MCF 10A (cell line): Measurements from ENCODE around the gene ST6GALNAC5. TPM values are rescaled to one million over a fixed set of nuclear protein-coding genes. Genes with fewer than 3 reads are reported as not detected.

Source experiments
- BruUV-seq: library from RNA; stranded (reverse); fragments of 400-500 nt; replicated peaks from 2 replicates; lab custom pipeline; 2021; lab: Mats Ljungman, UMichigan
- CTCF ChIA-PET: fragments of 300-600 bp; sonication (Branson Sonifier 250); formaldehyde crosslinking; extraction: SDS; loops from one replicate; lab custom pipeline; 2021; ENCODE audit warnings: antibody characterized with exemption, inconsistent platforms; lab: Yijun Ruan, JAX
- POLR2A ChIA-PET: fragments of 300-600, 350-650 bp; sonication (Branson Sonifier 250); formaldehyde crosslinking; extraction: SDS; loops from one replicate; lab custom pipeline; 2020; ENCODE audit warnings: antibody characterized with exemption, inconsistent platforms; lab: Yijun Ruan, JAX
- DNase-seq: peaks from one replicate; pipeline ENCODE4 v3.0.0-alpha.2; 2018; ENCODE audit not compliant: unreplicated experiment
- H3K27ac Mint-ChIP-seq: one replicate; pipeline ENCODE4 v1.8.0; 2022; ENCODE audit warnings: mild to moderate bottlenecking, low read depth, mixed read lengths; ENCODE audit not compliant: unreplicated experiment
- H3K27me3 Mint-ChIP-seq: one replicate; pipeline ENCODE4 v1.8.0; 2022; ENCODE audit warnings: mixed read lengths; ENCODE audit not compliant: insufficient read depth, unreplicated experiment
- H3K36me3 Mint-ChIP-seq: one replicate; pipeline ENCODE4 v1.8.0; 2022; ENCODE audit warnings: mild to moderate bottlenecking, moderate library complexity, mixed read lengths; ENCODE audit not compliant: insufficient read depth, unreplicated experiment
- H3K4me1 Mint-ChIP-seq: one replicate; pipeline ENCODE4 v1.8.0; 2022; ENCODE audit warnings: mixed read lengths; ENCODE audit not compliant: insufficient read depth, unreplicated experiment
- H3K4me3 Mint-ChIP-seq: one replicate; pipeline ENCODE4 v1.8.0; 2022; ENCODE audit warnings: mild to moderate bottlenecking, moderate library complexity, mixed read lengths; ENCODE audit not compliant: unreplicated experiment
- H3K9me3 Mint-ChIP-seq: one replicate; pipeline ENCODE4 v1.8.0; 2022; ENCODE audit warnings: mixed read lengths; ENCODE audit not compliant: unreplicated experiment
- CTCF ChIP-seq: fragments of 200-600 bp; IDR thresholded peaks from one replicate; pipeline ENCODE4 v1.8.0; 2022; ENCODE audit warnings: antibody characterized with exemption, mild to moderate bottlenecking; ENCODE audit not compliant: unreplicated experiment
- intact Hi-C: fragments of 100-400 bp; cut with micrococcal nuclease; formaldehyde crosslinking; loops from 2 replicates; pipeline ENCODE4 v1.14.1; 2022
- total RNA-seq: library from RNA; stranded (reverse); gene quantifications from 2 replicates; pipeline ENCODE4 v1.2.3, GENCODE V29; 2022

The ST6GALNAC5 gene
- total RNA-seq, 1 experiment from 2014 or later: 3.3 TPM

GRCh38 chr1:76857138-76857537 lies 10.1 kb upstream of the ST6GALNAC5 start:
- Mint-ChIP-seq H3K36me3 (no peaks in the 10 kb centered on the region), H3K9me3 (no peaks in the 10 kb centered on the region), H3K4me3 (no peak overlapping the region), H3K27me3 (peaks cover 20% of the 10 kb centered on the region), H3K27ac (no peak overlapping the region), H3K4me1 (no peaks in the 10 kb centered on the region)
- POLR2A ChIA-PET: no interaction called here
- no peak for DNase-seq
- CTCF ChIA-PET: no interaction called here
- intact Hi-C loops: no loop called here
- TF ChIP-seq CTCF: no peak
- no TSS peak for BruUV-seq

- ChIA-PET CTCF (interaction anchor here (0.7 kb wide), 1 partner anchor 42 kb away, joined by 3 read pairs; no protein-coding TSS in a partner anchor), POLR2A (no interaction called here)
- intact Hi-C loops: no loop called here
- Mint-ChIP-seq H3K27ac (no peak overlapping the region), H3K4me1 (no peaks in the 10 kb centered on the region), H3K27me3 (peaks cover 23% of the 10 kb centered on the region), H3K4me3 (no peak overlapping the region), H3K36me3 (no peaks in the 10 kb centered on the region), H3K9me3 (no peaks in the 10 kb centered on the region)
- DNase-seq: no peak
- TF ChIP-seq CTCF: no peak
- no TSS peak for BruUV-seq
These were observed 9.3 kb upstream of the ST6GALNAC5 start for GRCh38 chr1:76857973-76858372.

GRCh38 chr1:76861149-76861548 lies 6.1 kb upstream of the ST6GALNAC5 start:
- no peak for DNase-seq
- H3K27ac Mint-ChIP-seq: no peak overlapping the region
- no peak for TF ChIP-seq CTCF
- H3K27me3 Mint-ChIP-seq: peaks cover 31% of the 10 kb centered on the region
- no peaks in the 10 kb centered on the region for H3K9me3 Mint-ChIP-seq
- H3K36me3 Mint-ChIP-seq: no peaks in the 10 kb centered on the region
- ChIA-PET CTCF (no interaction called here), POLR2A (no interaction called here)
- no TSS peak for BruUV-seq
- intact Hi-C loops: no loop called here
- H3K4me1 Mint-ChIP-seq: no peaks in the 10 kb centered on the region
- no peak overlapping the region for H3K4me3 Mint-ChIP-seq

GRCh38 chr1:76862447-76862846 lies 4.8 kb upstream of the ST6GALNAC5 start:
- DNase-seq: no peak
- Mint-ChIP-seq H3K27me3 (peaks cover 36% of the 10 kb centered on the region), H3K4me1 (no peaks in the 10 kb centered on the region), H3K9me3 (no peaks in the 10 kb centered on the region), H3K36me3 (no peaks in the 10 kb centered on the region), H3K4me3 (no peak overlapping the region), H3K27ac (no peak overlapping the region)
- ChIA-PET CTCF (no interaction called here), POLR2A (no interaction called here)
- no peak for TF ChIP-seq CTCF
- intact Hi-C loops: no loop called here
- BruUV-seq: no TSS peak
